GM12874 (cell line): ENCODE results near the gene SEC14L2.

Experiments used
- TF ChIP-seq, protein P1 (sequence below): IDR thresholded peaks from 2 replicates; pipeline ENCODE4 v1.5.1; 2011; ENCODE audit warnings: low read depth, mild to moderate bottlenecking, control low read depth, low read length, moderate library complexity; ENCODE audit not compliant: insufficient read depth

Gene SEC14L2

DNA sequence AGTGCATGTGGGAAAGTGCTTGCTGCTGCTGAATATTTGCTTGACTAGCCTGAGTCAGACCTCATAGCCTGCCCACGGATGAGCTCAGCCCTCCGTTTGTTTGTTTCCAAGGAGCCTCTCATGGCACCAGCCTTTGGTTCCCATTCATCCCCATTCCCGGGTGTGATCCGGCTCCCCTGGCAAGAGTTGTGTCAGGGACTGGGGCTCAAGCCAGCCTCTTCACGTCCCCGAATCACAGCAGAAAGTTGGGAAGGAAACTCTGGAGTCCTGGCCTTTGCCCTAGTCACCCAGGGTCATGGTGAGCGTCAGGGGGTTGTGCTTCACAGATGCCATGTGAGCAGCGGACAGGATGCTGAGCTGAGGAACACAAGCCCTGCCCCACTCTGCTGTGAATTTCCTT, 61.2 kb downstream of the SEC14L2 start:
- TF ChIP-seq, protein P1, sequence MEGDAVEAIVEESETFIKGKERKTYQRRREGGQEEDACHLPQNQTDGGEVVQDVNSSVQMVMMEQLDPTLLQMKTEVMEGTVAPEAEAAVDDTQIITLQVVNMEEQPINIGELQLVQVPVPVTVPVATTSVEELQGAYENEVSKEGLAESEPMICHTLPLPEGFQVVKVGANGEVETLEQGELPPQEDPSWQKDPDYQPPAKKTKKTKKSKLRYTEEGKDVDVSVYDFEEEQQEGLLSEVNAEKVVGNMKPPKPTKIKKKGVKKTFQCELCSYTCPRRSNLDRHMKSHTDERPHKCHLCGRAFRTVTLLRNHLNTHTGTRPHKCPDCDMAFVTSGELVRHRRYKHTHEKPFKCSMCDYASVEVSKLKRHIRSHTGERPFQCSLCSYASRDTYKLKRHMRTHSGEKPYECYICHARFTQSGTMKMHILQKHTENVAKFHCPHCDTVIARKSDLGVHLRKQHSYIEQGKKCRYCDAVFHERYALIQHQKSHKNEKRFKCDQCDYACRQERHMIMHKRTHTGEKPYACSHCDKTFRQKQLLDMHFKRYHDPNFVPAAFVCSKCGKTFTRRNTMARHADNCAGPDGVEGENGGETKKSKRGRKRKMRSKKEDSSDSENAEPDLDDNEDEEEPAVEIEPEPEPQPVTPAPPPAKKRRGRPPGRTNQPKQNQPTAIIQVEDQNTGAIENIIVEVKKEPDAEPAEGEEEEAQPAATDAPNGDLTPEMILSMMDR: no peak

DNA sequence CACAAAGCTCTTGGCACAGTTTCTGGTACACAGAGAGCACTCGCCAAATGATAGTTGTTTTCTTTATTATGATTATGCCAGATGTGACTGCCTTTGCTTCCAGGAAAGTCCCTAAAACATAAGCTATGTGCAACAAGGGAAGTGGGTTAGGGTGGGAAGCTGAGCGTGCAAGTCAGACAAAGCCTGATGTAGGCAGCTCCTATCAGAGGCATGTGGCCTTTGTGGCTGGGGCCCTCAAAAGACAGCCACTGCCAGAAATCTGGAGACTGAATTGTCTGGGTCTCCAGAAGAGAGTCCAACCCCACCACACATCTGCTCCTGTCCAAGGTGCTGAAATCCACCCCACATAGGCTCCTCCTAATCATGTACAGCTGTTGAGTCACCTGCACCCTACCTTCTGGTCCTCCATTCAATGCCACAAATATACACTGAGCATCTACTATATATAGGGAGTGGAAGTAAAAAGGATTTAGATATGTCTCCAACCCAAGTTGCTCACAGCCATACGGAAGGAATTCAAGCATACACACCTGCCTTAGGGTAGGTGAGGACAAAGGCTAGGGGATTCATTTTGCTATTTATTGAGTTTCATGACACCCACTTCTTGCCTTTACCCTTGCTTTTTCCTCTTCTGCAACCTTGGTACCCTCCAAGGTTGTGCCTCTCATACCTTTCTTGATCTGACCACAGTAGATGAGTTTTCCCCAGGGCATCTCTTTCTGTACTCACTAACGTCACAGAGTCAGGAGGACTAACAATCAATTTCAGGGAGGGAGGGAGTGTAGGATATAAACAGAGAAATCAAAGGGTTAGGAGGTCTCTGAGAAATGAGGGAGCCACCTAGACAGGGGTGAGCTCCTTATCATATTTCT, 62.6 kb downstream of the SEC14L2 start:
- TF ChIP-seq, protein P1: no peak

DNA sequence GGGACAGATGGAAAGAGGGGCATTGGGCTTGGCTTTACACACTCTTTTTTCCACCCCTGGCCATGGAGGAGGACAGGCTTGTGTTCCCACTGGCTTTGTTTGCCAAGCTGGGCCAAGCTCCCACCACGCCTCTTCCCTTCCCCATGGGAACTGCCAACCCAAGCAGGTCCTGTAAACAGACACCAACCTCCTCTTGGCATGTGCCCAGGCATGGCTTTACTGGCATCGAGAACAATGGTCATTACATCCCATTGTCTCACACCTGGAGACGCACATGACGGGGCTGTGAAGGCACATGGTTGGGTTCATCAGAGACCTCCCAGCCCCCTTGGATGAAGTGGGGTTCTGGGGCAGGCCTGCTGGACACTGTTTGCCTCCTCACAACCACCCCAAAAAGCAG, 63.3 kb downstream of the SEC14L2 start:
- TF ChIP-seq, protein P1: no peak

DNA sequence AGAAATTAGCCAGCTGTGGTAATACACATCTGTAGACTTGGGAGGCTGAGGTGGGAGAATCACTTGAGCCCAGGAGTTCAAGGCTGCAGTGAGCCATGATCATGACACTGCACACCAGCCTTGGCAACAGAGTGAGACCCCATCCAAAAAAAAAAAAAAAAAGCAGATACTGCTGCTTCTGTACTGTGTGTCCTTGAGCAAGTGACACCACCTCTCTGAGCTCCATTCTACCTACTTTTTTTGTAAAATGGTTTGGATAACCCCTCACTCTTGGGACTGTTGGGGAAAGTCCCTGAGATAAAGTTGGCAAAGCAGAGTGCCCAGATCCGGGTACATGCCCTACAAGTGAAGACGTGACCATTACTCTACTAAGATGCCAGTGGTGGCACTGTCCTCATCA, 72.3 kb downstream of the SEC14L2 start:
- TF ChIP-seq, protein P1: no peak

DNA sequence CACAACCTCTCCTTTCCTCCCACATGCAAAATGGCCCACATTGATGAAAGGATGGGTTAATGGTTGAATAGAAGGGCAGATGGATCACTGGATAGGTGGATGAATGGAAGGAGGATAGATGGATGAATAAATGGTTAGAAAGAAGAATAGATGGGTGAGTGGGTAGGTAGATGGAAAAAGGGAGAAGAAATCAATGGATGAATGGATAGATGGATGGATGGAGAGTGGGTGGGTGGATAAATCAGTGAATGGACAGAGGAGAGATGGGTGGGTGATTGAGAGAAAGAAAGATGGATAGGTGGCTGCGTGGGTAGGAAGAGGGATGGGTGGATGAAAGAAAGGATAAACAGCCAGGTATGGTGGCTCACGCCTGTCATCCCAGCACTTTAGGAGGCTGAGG, 73.8 kb downstream of the SEC14L2 start:
- TF ChIP-seq, protein P1: no peak

DNA sequence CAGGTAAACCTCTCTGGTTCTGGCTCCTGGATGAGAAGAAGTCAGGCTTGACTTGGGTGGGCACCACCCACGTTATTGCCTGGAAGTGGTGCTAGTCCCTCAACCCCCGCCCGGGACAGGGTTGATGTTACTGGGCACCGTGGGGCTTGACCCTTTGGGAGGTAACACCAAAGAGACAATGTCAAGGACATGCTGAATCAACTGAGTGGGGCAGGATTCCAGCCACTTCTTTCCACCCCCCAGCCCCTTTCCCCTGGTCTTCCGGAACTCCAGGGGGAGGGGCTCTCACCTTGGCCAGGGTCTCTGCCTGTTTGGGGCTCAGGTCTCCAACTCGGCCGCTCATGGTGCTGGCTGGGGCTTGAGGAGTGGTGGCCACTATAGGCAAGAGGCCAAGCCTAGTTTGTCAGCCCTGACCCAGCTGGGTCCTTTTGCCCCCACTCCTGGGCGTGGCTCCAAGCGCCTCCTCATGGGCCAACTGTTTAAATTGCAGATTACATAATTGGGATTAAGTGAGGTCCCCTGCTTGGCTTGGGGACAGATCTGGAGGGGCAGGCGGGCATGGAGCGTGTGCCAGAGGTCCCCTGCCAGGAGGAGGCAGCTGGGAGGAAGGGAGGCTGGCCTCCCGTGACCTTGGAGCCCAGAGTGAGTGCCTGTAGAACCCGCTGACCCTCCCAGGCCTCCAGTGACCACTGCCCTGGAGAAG, 74.9 kb downstream of the SEC14L2 start, which contains the start of gene SEC14L3:
SEC14L3 (minus strand) TSS at position 402 of the 703 bp plus-strand sequence; CDS start at position 343, 59 bp downstream.
- TF ChIP-seq, protein P1: no peak

DNA sequence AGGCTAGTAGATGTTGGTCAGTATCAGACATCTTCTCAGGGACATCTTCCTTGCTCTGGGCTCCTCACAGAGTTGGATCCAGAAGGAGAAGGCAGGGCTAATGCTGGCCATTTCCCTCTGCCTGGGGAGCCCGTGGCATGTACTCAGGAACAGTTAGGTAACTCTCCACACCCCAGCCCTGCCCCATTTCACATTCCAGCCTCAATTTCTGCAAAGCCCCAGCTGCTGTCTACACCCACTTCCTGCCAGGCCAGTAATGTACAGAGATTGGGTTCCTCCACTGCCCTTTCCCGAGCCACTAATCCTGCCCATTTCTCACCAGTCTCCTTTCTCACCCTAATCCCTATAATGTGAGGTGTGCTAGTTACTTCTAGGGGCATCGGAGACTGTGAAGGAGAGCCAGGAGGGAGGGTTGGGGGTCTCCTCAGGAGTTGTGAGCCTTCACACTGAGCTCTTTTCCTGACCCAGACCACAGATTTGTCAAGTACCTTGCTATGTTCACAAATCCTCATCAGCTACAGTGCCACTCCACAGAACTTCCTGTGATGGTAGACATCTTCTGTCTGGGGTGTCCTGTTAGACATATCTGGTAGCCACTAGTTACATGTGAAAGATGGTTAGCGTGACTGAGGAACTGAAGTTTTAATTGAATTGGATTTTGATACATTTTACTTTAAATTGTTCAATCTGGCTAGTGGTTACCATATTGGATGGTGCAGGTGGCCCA, 76.3 kb downstream of the SEC14L2 start:
- TF ChIP-seq, protein P1: no peak
